Stomach (tissue), 9 donors: ENCODE measurements around the gene BACE1. TPM values are rescaled to one million over a fixed set of nuclear protein-coding genes. Genes with fewer than 3 reads are reported as not detected.

Experiments
- DNase-seq, 2 donors: peaks; one replicate each; pipeline versions ENCODE4 v3.0.0 to v3.0.0-alpha.2; 2013 to 2019
- H3K27ac ChIP-seq, 5 donors: fragments of 200-600 bp in 4 of 5; sonication (generic) in 4 of 5; one replicate each; pipeline ENCODE4 v1.5.1; 2013 to 2019; ENCODE audit warnings: mild to moderate bottlenecking in 1 of 5, moderate library complexity in 1 of 5
- H3K27me3 ChIP-seq, 3 donors: fragments of 200-600 bp; sonication (generic); one replicate each; pipeline ENCODE4 v1.5.1; 2017 to 2019; ENCODE audit warnings: mixed run types in 1 of 3
- H3K36me3 ChIP-seq, 4 donors: fragments of 200-600 bp; sonication (generic); 1 replicate in 3 of 4; 2 replicates in 1 of 4; pipeline ENCODE4 v1.5.1; 2016 to 2019
- H3K4me1 ChIP-seq, 4 donors: fragments of 200-600 bp; sonication (generic); one replicate each; pipeline ENCODE4 v1.5.1; 2016 to 2019
- H3K4me3 ChIP-seq, 4 donors: fragments of 200-600 bp; sonication (generic) in 3 of 4; one replicate each; pipeline ENCODE4 v1.5.1; 2016 to 2019; ENCODE audit warnings: mild to moderate bottlenecking in 1 of 4
- H3K9me3 ChIP-seq, 4 donors: fragments of 200-600 bp; sonication (generic); one replicate each; pipeline ENCODE4 v1.5.1; 2016 to 2019
- EP300 ChIP-seq: sonication (generic); formaldehyde crosslinking; IDR thresholded peaks from one replicate; pipeline ENCODE4 v1.6.1; 2017; ENCODE audit warnings: antibody characterized with exemption
- POLR2A ChIP-seq, 4 donors: fragments of 450-650 bp; IDR thresholded peaks; one replicate each; pipeline ENCODE4 v1.6.1; 2016; ENCODE audit warnings: antibody characterized with exemption in 4 of 4, control low read depth in 2 of 4, mild to moderate bottlenecking in 1 of 4, moderate library complexity in 1 of 4
- POLR2AphosphoS5 ChIP-seq, 3 donors: sonication (generic); formaldehyde crosslinking; IDR thresholded peaks; one replicate each; pipeline ENCODE4 v1.6.1; 2016; ENCODE audit warnings: antibody characterized with exemption in 3 of 3
- WGBS, 5 donors: extraction: QIAGEN DNeasy Blood & Tissue Kit in 3 of 5; methylation state at CpG; one replicate each; pipeline versions ENCODE4 v1.1.5 to v1.1.7; 2013 to 2018; 5-methylcytosine and 5-hydroxymethylcytosine counted together
- intact Hi-C: fragments of 100-400 bp; cut with DNase I; formaldehyde crosslinking; loops from one replicate; pipeline ENCODE4 v1.15.1; 2023; ENCODE audit warnings: low total_unique reads
- polyA plus RNA-seq, 3 donors: library from polyadenylated mRNA; stranded (reverse); fragments of 200-250 nt; gene quantifications; one replicate each; pipeline ENCODE4 v1.2.3, GENCODE V29; 2013
- total RNA-seq, 5 donors: library from RNA; depleted of rRNA; stranded (reverse); fragments of >200 nt; gene quantifications; one replicate each; pipeline versions ENCODE4 v1.1.0 to v1.2.3, GENCODE V29; 2014 to 2016
- TF ChIP-seq, protein P1 (sequence below), 7 experiments: fragments of 450-650 bp in 4 of 7; fragments of 200-600 bp in 3 of 7; sonication (generic) in 3 of 7; IDR thresholded peaks; one replicate each; pipeline ENCODE4 v1.5.1; 2016 to 2019; ENCODE audit warnings: antibody characterized with exemption in 7 of 7, control low read depth in 2 of 7, mild to moderate bottlenecking in 1 of 7
- donor health status: healthy with polysubstance abuse.
- donor health status: Bipolar disorder and iron deficiency.
- donor health status: healthy.

The BACE1 gene
- total and polyA plus RNA-seq, 8 donors, result 3.3 to 21.1 (median 14.2) TPM

- Histone ChIP-seq H3K27me3 (no peaks in the 10 kb centered on the region), H3K9me3 (no peaks in the 10 kb centered on the region), H3K4me1 (peaks cover 12 to 26% (median 18%) of the 10 kb centered on the region in 4 donors), H3K4me3 (no peak overlapping the region), H3K27ac (no peak overlapping the region), H3K36me3 (no peaks in the 10 kb centered on the region)
- 65 to 74% (median 71%) methylated on average over 5 of the region's 5 CpGs for WGBS, 5 donors
- DNase-seq, result no peak
- TF ChIP-seq, protein P1, sequence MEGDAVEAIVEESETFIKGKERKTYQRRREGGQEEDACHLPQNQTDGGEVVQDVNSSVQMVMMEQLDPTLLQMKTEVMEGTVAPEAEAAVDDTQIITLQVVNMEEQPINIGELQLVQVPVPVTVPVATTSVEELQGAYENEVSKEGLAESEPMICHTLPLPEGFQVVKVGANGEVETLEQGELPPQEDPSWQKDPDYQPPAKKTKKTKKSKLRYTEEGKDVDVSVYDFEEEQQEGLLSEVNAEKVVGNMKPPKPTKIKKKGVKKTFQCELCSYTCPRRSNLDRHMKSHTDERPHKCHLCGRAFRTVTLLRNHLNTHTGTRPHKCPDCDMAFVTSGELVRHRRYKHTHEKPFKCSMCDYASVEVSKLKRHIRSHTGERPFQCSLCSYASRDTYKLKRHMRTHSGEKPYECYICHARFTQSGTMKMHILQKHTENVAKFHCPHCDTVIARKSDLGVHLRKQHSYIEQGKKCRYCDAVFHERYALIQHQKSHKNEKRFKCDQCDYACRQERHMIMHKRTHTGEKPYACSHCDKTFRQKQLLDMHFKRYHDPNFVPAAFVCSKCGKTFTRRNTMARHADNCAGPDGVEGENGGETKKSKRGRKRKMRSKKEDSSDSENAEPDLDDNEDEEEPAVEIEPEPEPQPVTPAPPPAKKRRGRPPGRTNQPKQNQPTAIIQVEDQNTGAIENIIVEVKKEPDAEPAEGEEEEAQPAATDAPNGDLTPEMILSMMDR (IDR thresholded peaks at IDR 0.05), result no peak
- TF ChIP-seq POLR2A (IDR thresholded peaks at IDR 0.05), result no peak
- TF ChIP-seq EP300, result no peak
- no peak for TF ChIP-seq POLR2AphosphoS5 (IDR thresholded peaks at IDR 0.05)
- intact Hi-C loops, result loop anchor here (10.0 kb wide), 1 partner anchor 85 kb away; the partner anchor contains the start of genes PCSK7 and RNF214
These were observed 3.3 kb upstream of the BACE1 start for GRCh38 chr11:117319214-117319840.

DNA sequence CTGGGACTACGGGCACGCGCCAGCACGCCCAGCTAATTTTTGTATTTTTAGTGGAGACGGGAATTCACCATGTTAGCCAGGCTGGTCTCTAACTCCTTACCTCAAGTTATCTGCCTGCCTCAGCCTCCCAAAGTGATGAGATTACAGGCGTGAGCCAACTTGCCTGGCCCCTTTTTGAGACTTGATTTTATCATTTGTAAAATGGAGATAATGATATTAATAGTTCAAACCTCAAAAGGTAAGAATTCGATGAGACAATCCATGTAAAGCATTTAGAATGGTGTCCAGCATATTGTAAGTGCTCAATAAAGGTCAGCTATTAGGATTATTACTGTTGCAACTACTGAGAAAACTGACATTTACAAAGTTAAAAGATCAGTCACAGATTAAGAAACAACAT lies 2.7 kb upstream of the BACE1 start:
- Histone ChIP-seq H3K27ac (no peak overlapping the region), H3K4me3 (no peak overlapping the region), H3K4me1 (peaks cover 18 to 32% (median 23%) of the 10 kb centered on the region in 4 donors), H3K27me3 (no peaks in the 10 kb centered on the region), H3K36me3 (no peaks in the 10 kb centered on the region), H3K9me3 (no peaks in the 10 kb centered on the region)
- intact Hi-C loops, result loop anchor here (10.0 kb wide), 1 partner anchor 84 kb away; the partner anchor contains the start of genes PCSK7 and RNF214
- TF ChIP-seq, protein P1 (IDR thresholded peaks at IDR 0.05), result no peak
- TF ChIP-seq POLR2A (IDR thresholded peaks at IDR 0.05) (no peak), POLR2AphosphoS5 (IDR thresholded peaks at IDR 0.05) (no peak), EP300 (no peak)
- 75 to 87% (median 85%) methylated on average over 7 of the region's 7 CpGs for WGBS, 5 donors
- no peak for DNase-seq

GRCh38 chr11:117315285-117316196 lies 515 bp downstream of the BACE1 start:
- peak overlapping the region in 4 of 5 donors; percentile 32 to 83 (median 65) for H3K27ac ChIP-seq
- intact Hi-C loops, result loop anchor here (10.0 kb wide), 1 partner anchor 81 kb away; the partner anchor contains the start of genes PCSK7 and RNF214
- H3K4me3 ChIP-seq, result peak overlapping the region; percentile 77 to 92 (median 88)
- 1 to 3% (median 2%) methylated on average over 12 to 62 of the region's 62 CpGs for WGBS, 5 donors
- H3K4me1 ChIP-seq, result peaks cover 19 to 34% (median 26%) of the 10 kb centered on the region in 4 donors
- H3K9me3 ChIP-seq, result no peaks in the 10 kb centered on the region
- H3K36me3 ChIP-seq, result no peaks in the 10 kb centered on the region
- TF ChIP-seq EP300 (no peak), POLR2AphosphoS5 (IDR thresholded peaks at IDR 0.05) (no peak), POLR2A (IDR thresholded peaks at IDR 0.05) (no peak)
- TF ChIP-seq, protein P1 (IDR thresholded peaks at IDR 0.05), result no peak
- H3K27me3 ChIP-seq, result no peaks in the 10 kb centered on the region
- DNase-seq, result peak in 1 of 2 donors; percentile 21

- DNase-seq, result peak in 1 of 2 donors; percentile 36
- intact Hi-C loops, result loop anchor here (10.0 kb wide), 1 partner anchor 80 kb away; the partner anchor contains the start of genes PCSK7 and RNF214
- Histone ChIP-seq H3K9me3 (no peaks in the 10 kb centered on the region), H3K4me1 (peaks cover 19 to 34% (median 26%) of the 10 kb centered on the region in 4 donors), H3K4me3 (peak overlapping the region; percentile 77 to 92 (median 88)), H3K27me3 (no peaks in the 10 kb centered on the region), H3K36me3 (no peaks in the 10 kb centered on the region), H3K27ac (peak overlapping the region in 1 of 5 donors; percentile 83)
- TF ChIP-seq EP300, result no peak
- no peak for TF ChIP-seq POLR2AphosphoS5 (IDR thresholded peaks at IDR 0.05)
- TF ChIP-seq, protein P1 (IDR thresholded peaks at IDR 0.05), result no peak
- no peak for TF ChIP-seq POLR2A (IDR thresholded peaks at IDR 0.05)
- 9 to 32% (median 27%) methylated on average over 10 of the region's 10 CpGs for WGBS, 5 donors
These were observed 1.2 kb downstream of the BACE1 start for GRCh38 chr11:117314840-117315239.
